WERI-Rb-1 (cell line): Measurements from ENCODE around the gene SNX1.

Experiments used
- DNase-seq: peaks from one replicate; pipeline ENCODE4 v3.0.0-alpha.2; 2020
- H3K27ac ChIP-seq: fragments of 250-450 bp; sonication (Bioruptor Pico); 2 replicates; pipeline ENCODE4 v1.5.1; 2020; ENCODE audit warnings: mild to moderate bottlenecking, moderate library complexity
- H3K27me3 ChIP-seq: fragments of 250-450 bp; sonication (Bioruptor Pico); 2 replicates; pipeline ENCODE4 v1.5.1; 2021; ENCODE audit warnings: mild to moderate bottlenecking, low read depth, moderate library complexity; ENCODE audit not compliant: insufficient read depth, severe bottlenecking
- H3K36me3 ChIP-seq: fragments of 250-450 bp; sonication (Bioruptor Pico); 2 replicates; pipeline ENCODE4 v1.5.1; 2020; ENCODE audit warnings: mild to moderate bottlenecking, moderate library complexity
- H3K4me3 ChIP-seq: 2 replicates; pipeline ENCODE4 v1.5.1; 2011; ENCODE audit warnings: low read depth, mild to moderate bottlenecking, control low read depth, low read length
- H3K9me3 ChIP-seq: fragments of 250-450 bp; sonication (Bioruptor Pico); 2 replicates; pipeline ENCODE4 v1.5.1; 2021; ENCODE audit warnings: mild to moderate bottlenecking, moderate library complexity; ENCODE audit not compliant: severe bottlenecking
- TF ChIP-seq, protein P1 (sequence below): IDR thresholded peaks from 2 replicates; pipeline ENCODE4 v1.5.1; 2011; ENCODE audit warnings: low read depth, mild to moderate bottlenecking, control low read depth, inconsistent platforms, low read length

Gene SNX1

GRCh38 chr15:64153480-64154367, 57.9 kb downstream of the SNX1 start:
- Histone ChIP-seq H3K27me3 (peaks cover 2% of the 10 kb centered on the region), H3K4me3 (no peak overlapping the region), H3K27ac (peak overlapping the region; percentile 32), H3K36me3 (peaks cover 48% of the 10 kb centered on the region), H3K9me3 (no peaks in the 10 kb centered on the region)
- DNase-seq, result peak; percentile 92
- TF ChIP-seq, protein P1, sequence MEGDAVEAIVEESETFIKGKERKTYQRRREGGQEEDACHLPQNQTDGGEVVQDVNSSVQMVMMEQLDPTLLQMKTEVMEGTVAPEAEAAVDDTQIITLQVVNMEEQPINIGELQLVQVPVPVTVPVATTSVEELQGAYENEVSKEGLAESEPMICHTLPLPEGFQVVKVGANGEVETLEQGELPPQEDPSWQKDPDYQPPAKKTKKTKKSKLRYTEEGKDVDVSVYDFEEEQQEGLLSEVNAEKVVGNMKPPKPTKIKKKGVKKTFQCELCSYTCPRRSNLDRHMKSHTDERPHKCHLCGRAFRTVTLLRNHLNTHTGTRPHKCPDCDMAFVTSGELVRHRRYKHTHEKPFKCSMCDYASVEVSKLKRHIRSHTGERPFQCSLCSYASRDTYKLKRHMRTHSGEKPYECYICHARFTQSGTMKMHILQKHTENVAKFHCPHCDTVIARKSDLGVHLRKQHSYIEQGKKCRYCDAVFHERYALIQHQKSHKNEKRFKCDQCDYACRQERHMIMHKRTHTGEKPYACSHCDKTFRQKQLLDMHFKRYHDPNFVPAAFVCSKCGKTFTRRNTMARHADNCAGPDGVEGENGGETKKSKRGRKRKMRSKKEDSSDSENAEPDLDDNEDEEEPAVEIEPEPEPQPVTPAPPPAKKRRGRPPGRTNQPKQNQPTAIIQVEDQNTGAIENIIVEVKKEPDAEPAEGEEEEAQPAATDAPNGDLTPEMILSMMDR, result peak; percentile 99

GRCh38 chr15:64155802-64156651, 60.2 kb downstream of the SNX1 start:
- TF ChIP-seq, protein P1, result no peak
- Histone ChIP-seq H3K9me3 (no peaks in the 10 kb centered on the region), H3K27me3 (peaks cover 2% of the 10 kb centered on the region), H3K36me3 (peaks cover 71% of the 10 kb centered on the region), H3K4me3 (no peak overlapping the region), H3K27ac (no peak overlapping the region)
- no peak for DNase-seq

- H3K36me3 ChIP-seq, result peaks cover 78% of the 10 kb centered on the region
- H3K9me3 ChIP-seq, result no peaks in the 10 kb centered on the region
- TF ChIP-seq, protein P1, result no peak
- H3K27me3 ChIP-seq, result peaks cover 2% of the 10 kb centered on the region
- no peak overlapping the region for H3K4me3 ChIP-seq
- H3K27ac ChIP-seq, result no peak overlapping the region
- no peak for DNase-seq
Measured at GRCh38 chr15:64156652-64157331, 61.0 kb downstream of the SNX1 start.

DNA sequence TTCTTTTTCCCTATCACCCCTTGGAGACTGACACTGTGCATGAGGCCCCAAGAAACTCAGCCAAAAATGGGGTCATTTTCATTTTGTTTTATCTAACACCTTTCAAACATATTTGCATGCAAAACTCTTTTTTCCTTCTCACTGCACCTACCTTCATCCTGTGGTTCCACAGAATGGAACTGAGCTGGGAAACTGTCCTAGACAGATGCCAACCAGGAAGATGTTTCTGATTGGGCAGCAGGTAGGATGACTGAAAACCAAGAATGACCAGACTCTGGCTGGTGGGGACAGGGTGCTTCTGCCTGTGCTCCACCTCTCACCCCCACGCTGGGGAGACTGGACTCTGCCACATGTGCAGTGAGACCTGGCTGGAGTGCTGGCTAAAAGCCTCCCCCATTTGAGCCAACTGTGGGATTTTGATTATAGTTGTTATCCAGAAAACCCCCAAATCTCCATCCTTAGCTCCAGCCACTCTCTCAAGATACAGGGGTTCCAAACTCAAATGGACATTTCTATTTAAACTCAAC, 61.9 kb downstream of the SNX1 start:
- TF ChIP-seq, protein P1, result no peak
- no peak overlapping the region for H3K27ac ChIP-seq
- H3K27me3 ChIP-seq, result no peaks in the 10 kb centered on the region
- peaks cover 80% of the 10 kb centered on the region for H3K36me3 ChIP-seq
- H3K4me3 ChIP-seq, result no peak overlapping the region
- no peak for DNase-seq
- H3K9me3 ChIP-seq, result no peaks in the 10 kb centered on the region

- Histone ChIP-seq H3K9me3 (no peaks in the 10 kb centered on the region), H3K27ac (no peak overlapping the region), H3K27me3 (no peaks in the 10 kb centered on the region), H3K4me3 (no peak overlapping the region), H3K36me3 (peaks cover 80% of the 10 kb centered on the region)
- TF ChIP-seq, protein P1, result no peak
- no peak for DNase-seq
Measured at GRCh38 chr15:64158363-64159134, 62.8 kb downstream of the SNX1 start.
